Glutamatergic neuron (in vitro differentiated cells): ENCODE measurements around the gene CNTNAP2. TPM values are rescaled to one million over a fixed set of nuclear protein-coding genes. Genes with fewer than 3 reads are reported as not detected.

Experiments
- DNase-seq: peaks from one replicate; pipeline ENCODE4 v3.0.0; 2022
- H3K27ac Mint-ChIP-seq: one replicate; pipeline ENCODE4 v1.8.0; 2020; ENCODE audit warnings: mild to moderate bottlenecking, mixed read lengths, inconsistent platforms; ENCODE audit not compliant: unreplicated experiment
- H3K27me3 Mint-ChIP-seq: one replicate; pipeline ENCODE4 v1.8.0; 2020; ENCODE audit warnings: mild to moderate bottlenecking, moderate library complexity, mixed read lengths, inconsistent platforms; ENCODE audit not compliant: unreplicated experiment
- H3K36me3 Mint-ChIP-seq: one replicate; pipeline ENCODE4 v1.8.0; 2020; ENCODE audit warnings: mild to moderate bottlenecking, mixed read lengths, inconsistent platforms; ENCODE audit not compliant: unreplicated experiment
- H3K4me1 Mint-ChIP-seq: one replicate; pipeline ENCODE4 v1.8.0; 2020; ENCODE audit warnings: mild to moderate bottlenecking, low read depth, mixed read lengths, inconsistent platforms; ENCODE audit not compliant: unreplicated experiment
- H3K4me3 Mint-ChIP-seq: one replicate; pipeline ENCODE4 v1.8.0; 2020; ENCODE audit warnings: mild to moderate bottlenecking, mixed read lengths, inconsistent platforms; ENCODE audit not compliant: unreplicated experiment
- H3K9me3 Mint-ChIP-seq: one replicate; pipeline ENCODE4 v1.8.0; 2020; ENCODE audit warnings: mild to moderate bottlenecking, moderate library complexity, mixed read lengths, inconsistent platforms; ENCODE audit not compliant: unreplicated experiment
- CTCF ChIP-seq: fragments of 200-600 bp; sonication (generic); IDR thresholded peaks from one replicate; pipeline ENCODE4 v1.5.0; 2021; ENCODE audit not compliant: partially characterized antibody, unreplicated experiment
- total RNA-seq: library from RNA; stranded (reverse); fragmentation: NEBNext Ultra II Directional; extraction: Animal tissue kit (Norgen Biotek cat#: 25700); gene quantifications from one replicate; pipeline ENCODE4 v1.2.1, GENCODE V29; 2021; ENCODE audit not compliant: unreplicated experiment

CNTNAP2 gene
- total RNA-seq, 1 donor from 2014 or later: 25.8 TPM

GRCh38 chr7:148241700-148242293 is 2125.2 kb downstream of the CNTNAP2 start:
- no peak for DNase-seq
- no peak for TF ChIP-seq CTCF
- Mint-ChIP-seq H3K4me3 (no peak overlapping the region), H3K27ac (no peak overlapping the region), H3K9me3 (no peaks in the 10 kb centered on the region), H3K36me3 (no peaks in the 10 kb centered on the region), H3K4me1 (peaks cover 5% of the 10 kb centered on the region), H3K27me3 (peaks cover 2% of the 10 kb centered on the region)

GRCh38 chr7:148242294-148242821 is 2125.8 kb downstream of the CNTNAP2 start:
- Mint-ChIP-seq H3K36me3 (no peaks in the 10 kb centered on the region), H3K9me3 (no peaks in the 10 kb centered on the region), H3K27me3 (peaks cover 2% of the 10 kb centered on the region), H3K4me1 (peaks cover 5% of the 10 kb centered on the region), H3K27ac (no peak overlapping the region), H3K4me3 (no peak overlapping the region)
- no peak for DNase-seq
- TF ChIP-seq CTCF: peak; percentile 78

GRCh38 chr7:148245381-148245780 is 2128.8 kb downstream of the CNTNAP2 start:
- Mint-ChIP-seq H3K36me3 (peaks cover 13% of the 10 kb centered on the region), H3K27ac (no peak overlapping the region), H3K4me3 (no peak overlapping the region), H3K9me3 (no peaks in the 10 kb centered on the region), H3K27me3 (peaks cover 9% of the 10 kb centered on the region), H3K4me1 (peaks cover 5% of the 10 kb centered on the region)
- DNase-seq: no peak
- TF ChIP-seq CTCF: no peak

- TF ChIP-seq CTCF: no peak
- no peaks in the 10 kb centered on the region for H3K4me1 Mint-ChIP-seq
- peaks cover 34% of the 10 kb centered on the region for H3K36me3 Mint-ChIP-seq
- no peak overlapping the region for H3K4me3 Mint-ChIP-seq
- peaks cover 5% of the 10 kb centered on the region for H3K9me3 Mint-ChIP-seq
- no peak overlapping the region for H3K27ac Mint-ChIP-seq
- peaks cover 6% of the 10 kb centered on the region for H3K27me3 Mint-ChIP-seq
- DNase-seq: no peak
Observed at GRCh38 chr7:148253629-148254028, 2137.0 kb downstream of the CNTNAP2 start.

GRCh38 chr7:148255333-148255732 is 2138.7 kb downstream of the CNTNAP2 start:
- H3K4me3 Mint-ChIP-seq: no peak overlapping the region
- no peaks in the 10 kb centered on the region for H3K4me1 Mint-ChIP-seq
- no peak for DNase-seq
- H3K27me3 Mint-ChIP-seq: peaks cover 2% of the 10 kb centered on the region
- H3K27ac Mint-ChIP-seq: no peak overlapping the region
- peaks cover 21% of the 10 kb centered on the region for H3K36me3 Mint-ChIP-seq
- peaks cover 5% of the 10 kb centered on the region for H3K9me3 Mint-ChIP-seq
- peak; percentile 39 for TF ChIP-seq CTCF
